ENCODE results near the gene EIF3L. TPM values are rescaled to one million over a fixed set of nuclear protein-coding genes. Genes with fewer than 3 reads are reported as not detected.

The EIF3L gene
- polyA plus RNA-seq, 3 donors, result 209 to 503 (median 246) TPM

DNA sequence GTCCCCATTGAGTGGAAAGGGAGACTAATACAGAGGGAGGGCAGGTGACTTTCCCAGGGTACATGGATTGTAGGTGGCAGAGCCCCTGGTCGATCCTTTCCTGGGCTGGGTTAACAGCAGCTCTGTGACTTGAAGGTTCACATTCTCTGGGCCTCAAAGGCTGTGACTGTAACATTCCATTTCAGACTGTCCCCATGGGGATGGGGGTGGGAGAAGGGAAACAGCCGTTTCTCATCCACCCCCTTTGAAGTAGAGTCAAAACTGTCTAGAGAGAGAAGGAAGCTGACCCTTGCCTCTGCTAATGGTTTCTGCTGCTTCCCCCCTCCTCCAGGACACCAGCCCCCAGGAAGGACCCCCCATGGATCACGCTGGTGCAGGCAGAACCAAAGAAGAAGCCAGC is 76.1 kb downstream of the EIF3L start:
- TF ChIP-seq, protein P1, sequence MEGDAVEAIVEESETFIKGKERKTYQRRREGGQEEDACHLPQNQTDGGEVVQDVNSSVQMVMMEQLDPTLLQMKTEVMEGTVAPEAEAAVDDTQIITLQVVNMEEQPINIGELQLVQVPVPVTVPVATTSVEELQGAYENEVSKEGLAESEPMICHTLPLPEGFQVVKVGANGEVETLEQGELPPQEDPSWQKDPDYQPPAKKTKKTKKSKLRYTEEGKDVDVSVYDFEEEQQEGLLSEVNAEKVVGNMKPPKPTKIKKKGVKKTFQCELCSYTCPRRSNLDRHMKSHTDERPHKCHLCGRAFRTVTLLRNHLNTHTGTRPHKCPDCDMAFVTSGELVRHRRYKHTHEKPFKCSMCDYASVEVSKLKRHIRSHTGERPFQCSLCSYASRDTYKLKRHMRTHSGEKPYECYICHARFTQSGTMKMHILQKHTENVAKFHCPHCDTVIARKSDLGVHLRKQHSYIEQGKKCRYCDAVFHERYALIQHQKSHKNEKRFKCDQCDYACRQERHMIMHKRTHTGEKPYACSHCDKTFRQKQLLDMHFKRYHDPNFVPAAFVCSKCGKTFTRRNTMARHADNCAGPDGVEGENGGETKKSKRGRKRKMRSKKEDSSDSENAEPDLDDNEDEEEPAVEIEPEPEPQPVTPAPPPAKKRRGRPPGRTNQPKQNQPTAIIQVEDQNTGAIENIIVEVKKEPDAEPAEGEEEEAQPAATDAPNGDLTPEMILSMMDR (IDR thresholded peaks at IDR 0.05), result no peak
- no peaks in the 10 kb centered on the region for H3K79me2 ChIP-seq (ENCODE audit: insufficient read depth, low read length)
- no peak overlapping the region for H3K27ac ChIP-seq (ENCODE audit: low read depth in 1 of 2, low read length in 2 of 2)
- no peak overlapping the region for H3K4me3 ChIP-seq (replicated peaks in 1 of 3; ENCODE audit: low read depth in 2 of 3, low read length in 3 of 3)
- H3K4me3 Mint-ChIP-seq, result no peak overlapping the region
- WGBS (ENCODE audit: insufficient coverage), result 100% methylated on average over 1 of the region's 3 CpGs
- no peak overlapping the region for H2AFZ ChIP-seq (ENCODE audit: insufficient read depth, low read depth, low read length, poor library complexity, severe bottlenecking)
- no peak overlapping the region for H3K4me2 ChIP-seq (replicated peaks; ENCODE audit: extremely low read depth, low read length, poor library complexity, severe bottlenecking)
- H3K4me1 Mint-ChIP-seq, result peaks cover under 1% of the 10 kb centered on the region
- DNase-seq, result no peak
- no peaks in the 10 kb centered on the region for H3K9me3 Mint-ChIP-seq
- H3K9ac ChIP-seq (ENCODE audit: insufficient read depth, low read length, poor library complexity, severe bottlenecking), result no peak overlapping the region
- no peaks in the 10 kb centered on the region for H4K20me1 ChIP-seq (ENCODE audit: insufficient read depth, low read length)
- H3K4me1 ChIP-seq (ENCODE audit: control insufficient read depth in 1 of 2, insufficient read depth in 2 of 2, low read length in 2 of 2), result peaks cover under 1 to 1% of the 10 kb centered on the region in 2 donors
- H3K36me3 Mint-ChIP-seq, result peaks cover 37 to 63% of the 10 kb centered on the region in 2 donors
- intact Hi-C loops (cut with micrococcal nuclease), result no loop called here
- H3K9me3 ChIP-seq (replicated peaks in 1 of 2; ENCODE audit: control insufficient read depth in 1 of 2, insufficient read depth in 1 of 2, low read length in 2 of 2), result no peaks in the 10 kb centered on the region
- H3K27me3 Mint-ChIP-seq (ENCODE audit: low read depth in 3 of 3), result peaks cover 0 to 2% (median 0%) of the 10 kb centered on the region in 3 donors
- peaks cover 38 to 44% of the 10 kb centered on the region in 2 donors for H3K36me3 ChIP-seq (replicated peaks in 1 of 2; ENCODE audit: control insufficient read depth in 1 of 2, insufficient read depth in 2 of 2, low read length in 2 of 2)
- H3K27me3 ChIP-seq (ENCODE audit: control insufficient read depth in 2 of 2, insufficient read depth in 2 of 2, low read length in 2 of 2), result no peaks in the 10 kb centered on the region
- H3K27ac Mint-ChIP-seq, result peak overlapping the region in 1 of 7 donors; percentile 38

DNA sequence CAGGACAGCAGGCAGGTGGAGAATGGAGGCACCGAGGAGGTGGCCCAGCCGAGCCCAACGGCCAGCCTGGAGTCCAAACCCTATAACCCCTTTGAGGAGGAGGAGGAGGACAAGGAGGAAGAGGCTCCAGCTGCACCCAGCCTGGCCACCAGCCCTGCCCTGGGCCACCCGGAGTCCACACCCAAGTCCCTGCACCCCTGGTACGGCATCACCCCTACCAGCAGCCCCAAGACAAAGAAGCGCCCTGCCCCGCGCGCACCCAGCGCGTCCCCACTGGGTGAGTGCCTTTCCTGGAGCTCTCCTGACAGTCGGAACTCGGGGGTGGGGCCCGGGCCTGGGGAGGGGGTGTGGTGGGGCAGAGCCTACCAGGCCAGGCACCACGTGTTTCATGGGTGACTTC is 76.5 kb downstream of the EIF3L start:
- H3K36me3 Mint-ChIP-seq, result peaks cover 37 to 63% of the 10 kb centered on the region in 2 donors
- H3K9me3 ChIP-seq (replicated peaks in 1 of 2; ENCODE audit: control insufficient read depth in 1 of 2, insufficient read depth in 1 of 2, low read length in 2 of 2), result no peaks in the 10 kb centered on the region
- peaks cover 38 to 44% of the 10 kb centered on the region in 2 donors for H3K36me3 ChIP-seq (replicated peaks in 1 of 2; ENCODE audit: control insufficient read depth in 1 of 2, insufficient read depth in 2 of 2, low read length in 2 of 2)
- H3K27ac Mint-ChIP-seq, result no peak overlapping the region
- no peak overlapping the region for H3K4me3 ChIP-seq (replicated peaks in 1 of 3; ENCODE audit: low read depth in 2 of 3, low read length in 3 of 3)
- DNase-seq, result no peak
- no peaks in the 10 kb centered on the region for H3K9me3 Mint-ChIP-seq
- no peak overlapping the region for H3K4me2 ChIP-seq (replicated peaks; ENCODE audit: extremely low read depth, low read length, poor library complexity, severe bottlenecking)
- WGBS (ENCODE audit: insufficient coverage), result 100% methylated on average over 1 of the region's 15 CpGs
- no peaks in the 10 kb centered on the region for H3K4me1 ChIP-seq (ENCODE audit: control insufficient read depth in 1 of 2, insufficient read depth in 2 of 2, low read length in 2 of 2)
- no peaks in the 10 kb centered on the region for H3K4me1 Mint-ChIP-seq
- no peak overlapping the region for H2AFZ ChIP-seq (ENCODE audit: insufficient read depth, low read depth, low read length, poor library complexity, severe bottlenecking)
- no peak overlapping the region for H3K27ac ChIP-seq (ENCODE audit: low read depth in 1 of 2, low read length in 2 of 2)
- H3K27me3 ChIP-seq (ENCODE audit: control insufficient read depth in 2 of 2, insufficient read depth in 2 of 2, low read length in 2 of 2), result no peaks in the 10 kb centered on the region
- TF ChIP-seq, protein P1 (IDR thresholded peaks at IDR 0.05), result no peak
- H3K4me3 Mint-ChIP-seq, result no peak overlapping the region
- peaks cover 0 to 4% (median 0%) of the 10 kb centered on the region in 3 donors for H3K27me3 Mint-ChIP-seq (ENCODE audit: low read depth in 3 of 3)
- H3K9ac ChIP-seq (ENCODE audit: insufficient read depth, low read length, poor library complexity, severe bottlenecking), result no peak overlapping the region
- no peaks in the 10 kb centered on the region for H3K79me2 ChIP-seq (ENCODE audit: insufficient read depth, low read length)
- intact Hi-C loops (cut with micrococcal nuclease), result no loop called here
- H4K20me1 ChIP-seq (ENCODE audit: insufficient read depth, low read length), result no peaks in the 10 kb centered on the region
